Hematopoietic multipotent progenitor cell treated with erythropoietin and hydrocortisone succinate and interleukin-3 and kit ligand, for 4 days (in vitro differentiated cells): Measurements from ENCODE around the gene GP5.

ENCODE experiments used
- DNase-seq: peaks from one replicate; pipeline ENCODE4 v3.0.0-alpha.2; 2015

The GP5 gene

GRCh38 chr3:194374935-194375334 lies 24.1 kb downstream of the GP5 start:
- DNase-seq, result no peak

- DNase-seq, result no peak
These were observed 25.2 kb downstream of the GP5 start for GRCh38 chr3:194373899-194374298.

- no peak for DNase-seq
These were observed 26.0 kb downstream of the GP5 start for GRCh38 chr3:194373028-194373427.

- DNase-seq, result no peak
These were observed 28.3 kb downstream of the GP5 start for GRCh38 chr3:194370753-194371152.

- DNase-seq, result peak; percentile 26
These were observed 29.4 kb downstream of the GP5 start, which contains the start of gene LRRC15 for GRCh38 chr3:194369522-194370279. Gene LRRC15 (minus strand): TSS chr3:194369743. CDS start chr3:194361043, 8,700 bp downstream.

GRCh38 chr3:194368918-194369317 lies 30.1 kb downstream of the GP5 start:
- DNase-seq, result no peak

- DNase-seq, result no peak
These were observed 30.8 kb downstream of the GP5 start for GRCh38 chr3:194367992-194368841.

GRCh38 chr3:194365978-194366490 lies 33.0 kb downstream of the GP5 start:
- DNase-seq, result no peak

- no peak for DNase-seq
These were observed 33.5 kb downstream of the GP5 start for GRCh38 chr3:194365526-194365925.

GRCh38 chr3:194364652-194365434 lies 34.2 kb downstream of the GP5 start:
- no peak for DNase-seq

GRCh38 chr3:194364314-194364651 lies 34.8 kb downstream of the GP5 start:
- DNase-seq, result no peak

- no peak for DNase-seq
These were observed 38.5 kb downstream of the GP5 start for GRCh38 chr3:194360568-194360967.

GRCh38 chr3:194357681-194358080 lies 41.4 kb downstream of the GP5 start:
- DNase-seq, result no peak

GRCh38 chr3:194355379-194355778 lies 43.7 kb downstream of the GP5 start:
- DNase-seq, result no peak

- no peak for DNase-seq
These were observed 44.8 kb downstream of the GP5 start for GRCh38 chr3:194354315-194354714.

GRCh38 chr3:194352667-194353246 lies 46.3 kb downstream of the GP5 start:
- no peak for DNase-seq

- no peak for DNase-seq
These were observed 47.0 kb downstream of the GP5 start for GRCh38 chr3:194351952-194352536.

GRCh38 chr3:194351080-194351672 lies 47.9 kb downstream of the GP5 start, which contains the start of gene CPN2:
Gene CPN2 (minus strand): TSS chr3:194351328. CDS start chr3:194342702, 8,626 bp downstream.
- DNase-seq, result no peak

GRCh38 chr3:194350726-194351071 lies 48.4 kb downstream of the GP5 start:
- DNase-seq, result no peak

- DNase-seq, result no peak
These were observed 50.7 kb downstream of the GP5 start for GRCh38 chr3:194348354-194348753.

- DNase-seq, result no peak
These were observed 52.4 kb downstream of the GP5 start for GRCh38 chr3:194346621-194347020.

- no peak for DNase-seq
These were observed 53.0 kb downstream of the GP5 start for GRCh38 chr3:194346035-194346434.
